K562 (cell line): Measurements from ENCODE around the gene NMRK2.

Experiments
- BACH1 ChIP-seq: fragments of 200-800 bp; sonication (Bioruptor generic); IDR thresholded peaks from 2 replicates; pipeline ENCODE4 v1.6.1; 2016; ENCODE audit warnings: missing genetic modification characterization, missing compliant biosample characterization
- CHCHD3 ChIP-seq: fragments of 250-450 bp; sonication (Bioruptor Pico); IDR thresholded peaks from 2 replicates; pipeline ENCODE4 v2.1.2; 2022; ENCODE audit warnings: mild to moderate bottlenecking
- CTCF ChIP-seq, 3 experiments: IDR thresholded peaks in 2 of 3; conservative IDR thresholded peaks in 1 of 3; 2 replicates each; pipeline ENCODE4 v1.5.1; 2011 to 2012; ENCODE audit warnings: low read length in 3 of 3, mild to moderate bottlenecking in 3 of 3, control low read depth in 2 of 3, improper control_type of control experiment in 1 of 3, inconsistent platforms in 1 of 3, low read depth in 1 of 3, mixed read lengths in 1 of 3, moderate library complexity in 1 of 3; ENCODE audit not compliant: insufficient read depth in 2 of 3
- DNMT1 ChIP-seq: fragments of 450-650 bp; IDR thresholded peaks from 2 replicates; pipeline ENCODE4 v1.6.1; 2016; ENCODE audit warnings: antibody characterized with exemption, mild to moderate bottlenecking
- GATA2 ChIP-seq: sonication (generic); formaldehyde crosslinking; IDR thresholded peaks from 2 replicates; pipeline ENCODE4 v1.4.0; 2020; ENCODE audit warnings: mild to moderate bottlenecking, missing genetic modification reagents
- IRF1 ChIP-seq: sonication (generic); formaldehyde crosslinking; IDR thresholded peaks from 2 replicates; pipeline ENCODE4 v1.8.0; 2022; ENCODE audit warnings: missing genetic modification reagents, mild to moderate bottlenecking, borderline replicate concordance
- KDM1A ChIP-seq, 2 experiments: fragments of 450-650 bp; IDR thresholded peaks; 2 replicates each; pipeline ENCODE4 v1.6.1; 2016; ENCODE audit warnings: mild to moderate bottlenecking in 2 of 2
- MTA3 ChIP-seq: fragments of 450-650 bp; formaldehyde crosslinking; IDR thresholded peaks from 2 replicates; pipeline ENCODE4 v1.6.1; 2017; ENCODE audit warnings: mild to moderate bottlenecking, borderline replicate concordance
- PHF8 ChIP-seq: fragments of 200-600 bp; sonication (generic); IDR thresholded peaks from 2 replicates; pipeline ENCODE4 v1.6.1; 2012; ENCODE audit warnings: mixed run types, mild to moderate bottlenecking, inconsistent platforms, low read length, moderate library complexity, borderline replicate concordance
- POLR2A ChIP-seq: fragments of 450-650 bp; conservative IDR thresholded peaks from 2 replicates; pipeline ENCODE4 v1.6.1; 2016
- POLR2AphosphoS5 ChIP-seq: IDR thresholded peaks from 2 replicates; pipeline ENCODE4 v1.6.1; 2011; ENCODE audit warnings: mild to moderate bottlenecking, low read depth, low read length, moderate library complexity; ENCODE audit not compliant: control insufficient read depth, insufficient read depth
- SMC3 ChIP-seq: conservative IDR thresholded peaks from 2 replicates; pipeline ENCODE4 v1.6.1; 2011; ENCODE audit warnings: low read depth, low read length, improper control_type of control experiment; ENCODE audit not compliant: insufficient read depth
- TEAD4 ChIP-seq, 2 experiments: sonication (generic) in 1 of 2; formaldehyde crosslinking in 1 of 2; IDR thresholded peaks; 2 replicates each; pipeline versions ENCODE4 v1.6.1 to v1.8.0; 2012 to 2022; ENCODE audit warnings: borderline replicate concordance in 1 of 2, inconsistent platforms in 1 of 2, low read length in 1 of 2, mild to moderate bottlenecking in 1 of 2, missing genetic modification reagents in 1 of 2

GRCh38 chr19:3904233-3904632 lies 28.6 kb upstream of the NMRK2 start:
- TF ChIP-seq CTCF (IDR thresholded peaks at IDR 0.05 in 2 of 3, conservative IDR thresholded peaks at IDR 0.05 in 1 of 3; ENCODE audit: insufficient read depth in 2 of 3, low read depth in 1 of 3, low read length in 3 of 3) = no peak
- TF ChIP-seq DNMT1 = no peak
- no peak for TF ChIP-seq SMC3
- no peak for TF ChIP-seq IRF1 (CRISPR knock-in tag)
- no peak for TF ChIP-seq PHF8
- TF ChIP-seq GATA2 (CRISPR knock-in tag) = no peak
- no peak for TF ChIP-seq CHCHD3 (CRISPR knock-in tag)
- no peak for TF ChIP-seq TEAD4 (IDR thresholded peaks at IDR 0.05; ENCODE audit: low read length)
- TF ChIP-seq TEAD4 (CRISPR knock-in tag; IDR thresholded peaks at IDR 0.05; ENCODE audit: borderline replicate concordance) = no peak
- no peak for TF ChIP-seq MTA3
- no peak for TF ChIP-seq KDM1A (IDR thresholded peaks at IDR 0.05)
- TF ChIP-seq POLR2A = no peak
- no peak for TF ChIP-seq BACH1
- no peak for TF ChIP-seq POLR2AphosphoS5
